HG02678 (cell line): ENCODE measurements around the gene PLPPR4.
"Not testable (repeated sequence)": the region's sequence is repeated elsewhere in the genome, so short reads cannot be mapped to it uniquely, and the experiment has no call there.

ENCODE experiments used
- ATAC-seq: cut with Tn5 transposase; IDR thresholded peaks from one replicate; pipeline ENCODE4 v1.9.1; 2021; ENCODE audit warnings: mild to moderate bottlenecking, moderate library complexity; ENCODE audit not compliant: unreplicated experiment

The PLPPR4 gene

GRCh38 chr1:99268021-99268420 is 3.7 kb downstream of the PLPPR4 start:
- ATAC-seq = no peak

DNA sequence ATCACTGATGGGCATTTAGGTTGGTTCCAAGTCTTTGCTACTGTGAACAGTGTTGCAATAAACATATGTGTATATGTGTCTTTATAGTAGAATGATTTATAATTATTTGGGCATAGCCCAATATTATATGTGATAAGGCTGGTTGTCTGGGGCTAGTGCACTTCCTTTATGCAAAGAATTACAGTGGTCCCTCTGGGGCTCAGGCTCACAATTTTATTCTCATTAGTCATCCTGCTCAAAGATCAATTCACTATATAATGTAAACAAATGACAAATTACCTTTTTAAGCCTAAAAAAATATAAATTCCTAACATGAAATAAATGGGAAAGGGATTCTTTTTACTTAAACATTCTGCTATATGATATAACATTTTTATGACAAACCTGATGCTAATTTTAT is 5.0 kb downstream of the PLPPR4 start:
- ATAC-seq = no peak

DNA sequence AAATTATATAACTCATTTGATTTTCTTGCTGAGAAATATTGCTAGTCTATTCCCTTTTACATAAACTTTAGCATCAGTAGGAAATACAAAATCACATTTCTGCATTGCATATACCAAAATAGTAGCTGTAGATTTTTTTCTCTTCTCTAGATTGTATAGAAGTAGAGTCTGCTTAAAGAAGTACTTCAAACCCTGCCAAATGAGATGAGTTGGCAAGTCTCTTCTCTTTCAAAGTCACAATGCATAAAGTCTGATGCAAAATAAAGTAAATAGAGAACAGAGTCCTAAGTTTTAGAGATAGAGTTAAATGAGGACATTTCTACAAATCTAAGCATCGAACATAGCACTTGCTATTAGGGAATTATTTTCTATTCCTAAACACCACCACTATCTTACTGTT is 6.4 kb downstream of the PLPPR4 start:
- no peak for ATAC-seq

DNA sequence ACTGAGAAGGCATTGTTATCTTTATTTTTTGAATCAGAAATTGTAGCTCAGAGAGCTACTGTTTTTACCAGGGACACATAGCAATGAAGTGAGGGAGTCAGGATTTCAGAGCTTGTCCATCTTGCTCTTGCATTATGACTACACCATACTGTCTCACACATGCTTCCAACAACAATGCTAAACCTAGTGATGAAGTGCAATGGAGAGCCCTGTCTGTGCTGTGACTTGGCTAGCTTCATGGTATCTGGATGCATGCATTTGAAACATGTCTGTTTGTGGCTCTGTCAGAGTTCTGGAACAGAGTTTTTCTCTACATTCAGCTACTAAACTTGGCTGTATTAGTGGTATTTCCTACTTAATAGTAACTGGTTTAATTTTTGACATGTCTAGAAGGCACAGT is 7.0 kb downstream of the PLPPR4 start:
- ATAC-seq = no peak

- ATAC-seq = no peak
Measured at GRCh38 chr1:99277066-99277465, 12.8 kb downstream of the PLPPR4 start.

GRCh38 chr1:99279525-99279924 is 15.2 kb downstream of the PLPPR4 start:
- ATAC-seq = no peak

- no peak for ATAC-seq
Measured at GRCh38 chr1:99281105-99281504, 16.8 kb downstream of the PLPPR4 start.

DNA sequence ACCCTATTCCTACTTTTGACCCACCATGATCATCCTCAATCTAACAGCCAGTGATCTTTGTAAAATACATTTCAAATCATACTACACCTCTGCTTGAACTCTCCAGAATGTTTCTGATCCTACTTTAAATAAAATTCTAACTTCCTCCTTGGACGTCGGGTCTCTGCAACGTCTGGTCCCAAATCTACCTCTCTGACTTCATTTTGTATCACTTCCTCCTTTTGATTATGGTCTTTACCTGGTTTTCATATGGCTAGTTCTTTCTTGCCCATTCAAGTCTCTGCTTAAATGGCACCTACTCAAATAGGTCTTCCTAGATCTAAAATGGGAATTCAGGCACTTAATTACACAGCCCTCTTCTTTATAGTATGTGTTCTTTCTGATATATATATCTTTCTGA is 18.2 kb downstream of the PLPPR4 start:
- no peak for ATAC-seq

DNA sequence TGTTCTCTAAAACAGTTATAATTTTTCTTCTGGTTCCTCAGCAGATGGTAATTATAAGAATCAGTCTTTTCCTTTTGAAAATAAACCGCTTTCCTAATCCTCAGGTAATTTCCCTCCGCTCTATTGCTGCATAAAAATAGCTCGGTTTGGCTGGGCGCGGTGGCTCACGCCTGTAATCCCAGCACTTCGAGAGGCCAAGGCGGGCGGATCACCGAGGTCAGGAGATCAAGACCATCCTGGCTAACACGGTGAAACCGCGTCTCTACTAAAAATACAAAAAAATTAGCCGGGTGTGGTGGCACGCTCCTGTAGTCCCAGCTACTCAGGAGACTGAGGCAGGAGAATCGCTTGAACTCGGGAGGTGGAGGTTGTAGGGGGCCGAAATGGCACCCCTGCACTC is 19.2 kb downstream of the PLPPR4 start:
- not testable (repeated sequence) for ATAC-seq

GRCh38 chr1:99292886-99293285 is 28.6 kb downstream of the PLPPR4 start:
- no peak for ATAC-seq

- no peak for ATAC-seq
Measured at GRCh38 chr1:99297923-99298322, 33.6 kb downstream of the PLPPR4 start.

GRCh38 chr1:99304725-99305282 is 40.5 kb downstream of the PLPPR4 start:
- no peak for ATAC-seq

DNA sequence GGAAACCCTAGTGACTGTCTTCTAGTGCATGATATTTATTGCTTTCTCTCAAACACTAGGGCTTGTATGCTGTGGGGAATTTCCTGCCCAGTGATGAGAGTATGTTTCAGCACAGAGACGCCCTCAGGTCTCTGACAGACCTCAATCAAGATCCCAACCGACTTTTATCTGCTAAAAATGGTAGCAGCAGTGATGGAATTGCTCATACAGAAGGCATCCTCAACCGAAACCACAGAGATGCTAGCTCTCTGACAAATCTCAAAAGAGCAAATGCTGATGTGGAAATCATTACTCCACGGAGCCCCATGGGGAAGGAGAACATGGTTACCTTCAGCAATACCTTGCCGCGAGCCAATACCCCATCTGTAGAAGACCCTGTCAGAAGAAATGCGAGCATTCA is 41.3 kb downstream of the PLPPR4 start:
- ATAC-seq = no peak

GRCh38 chr1:99306056-99306455 is 41.8 kb downstream of the PLPPR4 start:
- no peak for ATAC-seq

DNA sequence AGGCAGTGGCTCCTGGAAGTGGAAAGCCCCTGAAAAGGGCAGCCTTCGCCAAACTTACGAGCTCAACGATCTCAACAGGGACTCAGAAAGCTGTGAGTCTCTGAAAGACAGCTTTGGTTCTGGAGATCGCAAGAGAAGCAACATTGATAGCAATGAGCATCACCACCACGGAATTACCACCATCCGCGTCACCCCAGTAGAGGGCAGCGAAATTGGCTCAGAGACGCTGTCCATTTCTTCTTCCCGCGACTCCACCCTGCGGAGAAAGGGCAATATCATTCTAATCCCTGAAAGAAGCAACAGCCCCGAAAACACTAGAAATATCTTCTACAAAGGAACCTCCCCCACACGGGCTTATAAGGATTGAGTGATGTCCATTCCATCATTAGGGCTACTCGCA is 42.4 kb downstream of the PLPPR4 start:
- no peak for ATAC-seq

DNA sequence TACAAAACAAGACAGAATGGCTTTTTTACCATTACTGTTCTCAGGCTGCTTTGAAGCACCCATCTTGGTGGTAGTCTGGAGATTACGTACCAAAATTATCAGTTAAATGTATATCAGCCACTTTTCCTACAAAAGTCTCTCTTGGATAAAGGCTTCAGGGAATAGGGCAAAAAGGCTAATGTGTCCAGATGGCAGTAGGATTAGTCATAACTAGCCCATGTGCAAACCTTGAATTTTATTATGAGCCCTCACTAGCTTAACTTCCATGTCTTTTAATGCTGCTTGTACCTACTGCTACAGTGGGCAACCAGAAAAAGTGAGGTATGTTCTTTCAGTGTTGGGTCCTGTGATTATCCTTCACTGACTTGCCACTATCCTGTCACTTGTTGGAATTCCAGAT is 51.0 kb downstream of the PLPPR4 start:
- ATAC-seq = no peak

GRCh38 chr1:99326215-99326949 is 62.1 kb downstream of the PLPPR4 start:
- ATAC-seq = no peak

GRCh38 chr1:99327357-99327756 is 63.1 kb downstream of the PLPPR4 start:
- ATAC-seq = no peak

DNA sequence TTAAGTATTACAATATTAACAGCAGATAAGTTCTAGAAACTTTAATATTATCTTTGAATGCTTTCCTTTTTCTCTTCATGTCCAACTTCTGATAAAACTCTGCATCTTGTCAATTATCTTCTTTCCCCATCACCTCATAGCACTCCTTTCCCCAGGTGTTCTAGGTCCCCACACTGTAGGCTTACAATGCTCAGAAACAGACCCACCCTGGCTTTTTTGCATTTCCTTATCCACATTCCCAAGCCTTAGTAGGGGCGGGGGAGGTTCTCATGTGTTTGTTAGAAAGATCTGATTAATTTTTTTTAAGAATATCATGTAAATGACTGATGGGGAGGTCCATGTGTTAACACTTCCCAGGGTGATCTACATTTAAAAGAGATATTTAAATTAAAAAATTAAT is 63.9 kb downstream of the PLPPR4 start:
- ATAC-seq = no peak

DNA sequence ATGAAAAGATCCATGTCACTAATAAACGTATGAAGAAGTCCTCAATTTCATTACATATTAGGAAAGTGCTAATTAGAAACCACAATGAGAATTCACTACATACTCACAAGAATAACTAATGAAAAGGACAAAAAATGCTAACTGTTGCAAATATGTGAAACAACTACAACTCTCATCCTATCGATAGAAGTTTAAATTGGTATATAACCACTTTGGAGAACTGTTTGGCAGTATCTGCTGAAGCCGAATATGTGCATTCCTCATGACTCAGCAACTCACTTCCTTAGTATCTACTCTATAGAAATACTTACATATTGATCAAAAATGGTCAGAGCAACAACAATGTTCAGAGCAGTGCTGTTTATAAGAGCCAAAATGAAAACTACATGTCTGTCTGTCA is 66.8 kb downstream of the PLPPR4 start:
- ATAC-seq = no peak

- no peak for ATAC-seq
Measured at GRCh38 chr1:99331636-99332035, 67.3 kb downstream of the PLPPR4 start.

DNA sequence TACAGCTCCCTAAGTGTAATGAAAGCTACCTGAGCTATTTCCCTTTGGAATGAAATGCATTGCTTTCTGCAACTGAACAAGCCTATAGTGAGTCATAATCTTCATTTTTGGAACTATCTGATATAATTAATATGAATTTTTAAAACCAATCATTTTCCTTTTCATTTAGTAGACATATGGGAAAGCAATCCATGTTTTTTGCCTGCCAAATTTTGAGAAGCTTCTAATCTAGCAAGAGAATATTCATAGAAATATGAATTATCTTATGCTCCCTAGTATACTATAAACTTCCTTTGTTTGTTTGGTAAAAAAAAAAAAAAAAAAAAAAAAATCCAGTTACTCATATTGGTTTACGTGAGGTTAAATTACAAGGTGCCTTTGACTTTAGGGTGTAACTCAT is 68.3 kb downstream of the PLPPR4 start:
- no peak for ATAC-seq

DNA sequence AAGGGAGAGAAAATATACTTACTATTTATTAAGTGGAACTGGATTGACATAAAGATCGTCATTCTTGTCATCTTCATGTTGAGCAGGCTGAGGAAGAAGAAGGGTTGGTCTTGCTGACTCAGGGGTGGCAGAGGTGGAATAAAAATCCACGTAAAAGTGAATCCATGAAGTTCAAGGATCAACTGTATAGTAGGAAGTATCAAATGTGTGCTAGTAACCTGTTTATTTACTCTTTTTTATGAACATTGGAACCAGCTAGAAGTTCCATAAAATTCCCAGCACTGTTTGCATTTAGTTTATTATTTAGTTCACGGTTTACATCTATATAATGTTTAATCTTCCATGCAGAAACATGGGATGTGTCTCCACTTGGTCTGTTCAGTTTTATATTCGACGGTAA is 70.7 kb downstream of the PLPPR4 start:
- ATAC-seq = no peak
